HG03045 (cell line): ENCODE results near the gene RINT1.
"Not testable (repeated sequence)": the region's sequence is repeated elsewhere in the genome, so short reads cannot be mapped to it uniquely, and the experiment has no call there.

Source experiments
- ATAC-seq: cut with Tn5 transposase; IDR thresholded peaks from one replicate; pipeline ENCODE4 v1.9.1; 2021; ENCODE audit warnings: mild to moderate bottlenecking, moderate library complexity; ENCODE audit not compliant: unreplicated experiment

RINT1 gene

GRCh38 chr7:105531792-105532671 is at the start of gene RINT1:
Gene RINT1 (plus strand): TSS chr7:105532201. CDS start chr7:105532316, 115 bp downstream.
- ATAC-seq = peak; percentile 96

- no peak for ATAC-seq
Measured at GRCh38 chr7:105487579-105488571, 44.1 kb upstream of the RINT1 start.

- ATAC-seq = no peak
Measured at GRCh38 chr7:105489409-105489808, 42.6 kb upstream of the RINT1 start.

- ATAC-seq = no peak
Measured at GRCh38 chr7:105493196-105493922, 38.6 kb upstream of the RINT1 start.

- ATAC-seq = no peak
Measured at GRCh38 chr7:105493923-105494315, 38.1 kb upstream of the RINT1 start.

GRCh38 chr7:105496521-105496920 is 35.5 kb upstream of the RINT1 start:
- ATAC-seq = no peak

GRCh38 chr7:105497016-105497415 is 35.0 kb upstream of the RINT1 start:
- ATAC-seq = no peak

GRCh38 chr7:105502173-105502572 is 29.8 kb upstream of the RINT1 start:
- no peak for ATAC-seq

GRCh38 chr7:105512415-105512814 is 19.6 kb upstream of the RINT1 start:
- ATAC-seq = no peak

- ATAC-seq = no peak
Measured at GRCh38 chr7:105512926-105513526, 19.0 kb upstream of the RINT1 start.

- not testable (repeated sequence) for ATAC-seq
Measured at GRCh38 chr7:105515610-105516009, 16.4 kb upstream of the RINT1 start.

- ATAC-seq = no peak
Measured at GRCh38 chr7:105519353-105519752, 12.6 kb upstream of the RINT1 start.

- not testable (repeated sequence) for ATAC-seq
Measured at GRCh38 chr7:105520620-105521019, 11.4 kb upstream of the RINT1 start.

GRCh38 chr7:105521027-105521716 is 10.8 kb upstream of the RINT1 start:
- peak; percentile 40 for ATAC-seq

- peak; percentile 87 for ATAC-seq
Measured at GRCh38 chr7:105521717-105522463, 10.1 kb upstream of the RINT1 start, which contains the start of gene PUS7. Gene PUS7 (minus strand): TSS chr7:105522271. CDS start chr7:105508512, 13,759 bp downstream.

- not testable (repeated sequence) for ATAC-seq
Measured at GRCh38 chr7:105524423-105524822, 7.6 kb upstream of the RINT1 start.

GRCh38 chr7:105524840-105525239 is 7.2 kb upstream of the RINT1 start:
- ATAC-seq = no peak

- not testable (repeated sequence) for ATAC-seq
Measured at GRCh38 chr7:105527737-105528136, 4.3 kb upstream of the RINT1 start.

GRCh38 chr7:105530126-105530525 is 1.9 kb upstream of the RINT1 start:
- ATAC-seq = no peak
